ENCODE results near the gene SFXN5.

The SFXN5 gene

GRCh38 chr2:73043929-73044832 lies 27.3 kb downstream of the SFXN5 start:
- DNase-seq (ENCODE audit: low spot score), result no peak

GRCh38 chr2:73043276-73043675 lies 28.2 kb downstream of the SFXN5 start:
- no peak for DNase-seq (ENCODE audit: low spot score)

GRCh38 chr2:73037947-73038585 lies 33.4 kb downstream of the SFXN5 start:
- no peak for DNase-seq (ENCODE audit: low spot score)

GRCh38 chr2:73036766-73037165 lies 34.7 kb downstream of the SFXN5 start:
- DNase-seq (ENCODE audit: low spot score), result no peak

- DNase-seq (ENCODE audit: low spot score), result no peak
Measured at GRCh38 chr2:73035899-73036711, 35.4 kb downstream of the SFXN5 start.

- DNase-seq (ENCODE audit: low spot score), result no peak
Measured at GRCh38 chr2:73034661-73035375, 36.7 kb downstream of the SFXN5 start.

GRCh38 chr2:73033766-73034381 lies 37.6 kb downstream of the SFXN5 start:
- DNase-seq (ENCODE audit: low spot score), result no peak

- no peak for DNase-seq (ENCODE audit: low spot score)
Measured at GRCh38 chr2:73033142-73033765, 38.3 kb downstream of the SFXN5 start.

- DNase-seq (ENCODE audit: low spot score), result no peak
Measured at GRCh38 chr2:73032702-73033097, 38.8 kb downstream of the SFXN5 start.

GRCh38 chr2:73031725-73032701 lies 39.5 kb downstream of the SFXN5 start:
- DNase-seq (ENCODE audit: low spot score), result no peak

GRCh38 chr2:73031095-73031678 lies 40.3 kb downstream of the SFXN5 start:
- no peak for DNase-seq (ENCODE audit: low spot score)

- DNase-seq (ENCODE audit: low spot score), result no peak
Measured at GRCh38 chr2:73028841-73029240, 42.7 kb downstream of the SFXN5 start.

GRCh38 chr2:73027340-73027739 lies 44.2 kb downstream of the SFXN5 start:
- DNase-seq (ENCODE audit: low spot score), result no peak

GRCh38 chr2:73023497-73023896 lies 48.0 kb downstream of the SFXN5 start:
- no peak for DNase-seq (ENCODE audit: low spot score)

GRCh38 chr2:73022024-73022568 lies 49.4 kb downstream of the SFXN5 start:
- DNase-seq (ENCODE audit: low spot score), result no peak

- no peak for DNase-seq (ENCODE audit: low spot score)
Measured at GRCh38 chr2:73021371-73022010, 50.0 kb downstream of the SFXN5 start.

GRCh38 chr2:73020657-73021370 lies 50.7 kb downstream of the SFXN5 start:
- no peak for DNase-seq (ENCODE audit: low spot score)

GRCh38 chr2:73020306-73020656 lies 51.2 kb downstream of the SFXN5 start:
- DNase-seq (ENCODE audit: low spot score), result no peak
